ENCODE data around the gene MPPE1. TPM values are rescaled to one million over a fixed set of nuclear protein-coding genes. Genes with fewer than 3 reads are reported as not detected.

The MPPE1 gene
- total and polyA plus RNA-seq, 8 donors, result 39.8 to 68.0 (median 43.9) TPM

DNA sequence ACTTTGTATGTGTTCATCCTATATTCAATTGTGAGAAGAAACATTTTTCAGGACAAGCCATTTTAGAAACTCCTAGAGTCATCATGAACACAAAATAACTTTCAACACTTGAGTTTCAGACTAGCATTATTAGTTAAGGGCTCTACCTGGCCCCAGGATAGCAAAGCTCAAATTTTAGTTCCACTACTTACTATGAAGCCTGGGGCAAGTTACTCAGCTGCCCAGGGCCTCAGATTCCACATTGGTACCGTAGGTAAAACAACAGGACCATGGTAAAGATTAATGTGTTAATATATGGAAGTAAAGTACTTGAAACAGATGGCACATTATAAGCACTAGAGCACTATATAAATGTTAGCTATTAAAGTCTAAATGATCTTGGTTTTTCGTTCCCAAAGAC, 19.4 kb downstream of the MPPE1 start:
- Histone ChIP-seq H3K27ac (no peak overlapping the region), H3K4me1 (peaks cover 0 to 34% of the 10 kb centered on the region in 2 donors), H3K9me3 (no peaks in the 10 kb centered on the region), H3K27me3 (no peaks in the 10 kb centered on the region), H3K36me3 (peaks cover 0 to 91% of the 10 kb centered on the region in 2 donors), H3K4me3 (no peak overlapping the region)
- intact Hi-C loops (cut with DNase I), result no loop called here
- TF ChIP-seq, protein P1, sequence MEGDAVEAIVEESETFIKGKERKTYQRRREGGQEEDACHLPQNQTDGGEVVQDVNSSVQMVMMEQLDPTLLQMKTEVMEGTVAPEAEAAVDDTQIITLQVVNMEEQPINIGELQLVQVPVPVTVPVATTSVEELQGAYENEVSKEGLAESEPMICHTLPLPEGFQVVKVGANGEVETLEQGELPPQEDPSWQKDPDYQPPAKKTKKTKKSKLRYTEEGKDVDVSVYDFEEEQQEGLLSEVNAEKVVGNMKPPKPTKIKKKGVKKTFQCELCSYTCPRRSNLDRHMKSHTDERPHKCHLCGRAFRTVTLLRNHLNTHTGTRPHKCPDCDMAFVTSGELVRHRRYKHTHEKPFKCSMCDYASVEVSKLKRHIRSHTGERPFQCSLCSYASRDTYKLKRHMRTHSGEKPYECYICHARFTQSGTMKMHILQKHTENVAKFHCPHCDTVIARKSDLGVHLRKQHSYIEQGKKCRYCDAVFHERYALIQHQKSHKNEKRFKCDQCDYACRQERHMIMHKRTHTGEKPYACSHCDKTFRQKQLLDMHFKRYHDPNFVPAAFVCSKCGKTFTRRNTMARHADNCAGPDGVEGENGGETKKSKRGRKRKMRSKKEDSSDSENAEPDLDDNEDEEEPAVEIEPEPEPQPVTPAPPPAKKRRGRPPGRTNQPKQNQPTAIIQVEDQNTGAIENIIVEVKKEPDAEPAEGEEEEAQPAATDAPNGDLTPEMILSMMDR (IDR thresholded peaks at IDR 0.05), result no peak
- ATAC-seq (no peak), DNase-seq (no peak)

DNA sequence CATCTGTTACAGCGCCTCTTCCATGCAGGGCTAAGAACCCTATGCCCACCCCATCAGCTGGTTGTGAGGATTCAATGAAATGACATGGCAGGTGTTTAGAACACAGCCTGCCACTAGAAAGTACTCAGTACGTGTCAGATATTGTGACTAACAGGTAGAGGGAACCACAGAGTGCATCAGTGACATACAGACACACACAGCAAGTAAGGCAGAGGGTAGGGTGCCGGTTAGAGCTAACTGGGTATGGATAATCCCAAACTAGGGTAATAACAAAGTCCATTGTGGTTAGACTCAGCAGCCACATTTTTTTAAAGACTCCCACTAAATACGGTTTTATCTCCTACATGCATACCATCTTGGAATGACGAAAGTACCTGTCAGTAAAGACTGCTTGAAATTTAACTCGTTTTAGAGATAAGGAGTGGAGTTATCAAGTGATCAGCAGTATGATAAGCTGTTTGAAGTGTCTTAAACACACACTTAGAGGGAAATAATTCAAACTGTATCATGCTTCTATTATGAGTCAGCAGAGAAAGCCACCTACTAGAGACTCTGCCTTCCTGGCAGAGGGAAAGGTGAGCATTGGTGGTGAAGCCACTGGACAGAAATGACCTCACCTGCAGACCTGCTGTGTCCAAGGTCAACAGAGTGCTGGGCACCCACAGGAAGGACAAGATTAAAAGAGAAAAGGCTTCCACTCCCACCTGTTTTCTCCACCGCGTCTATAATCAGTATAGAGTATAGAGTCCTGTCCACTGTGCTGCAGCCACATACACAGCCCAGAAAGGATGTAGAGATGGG, 20.6 kb downstream of the MPPE1 start:
- Histone ChIP-seq H3K36me3 (peaks cover 0 to 85% of the 10 kb centered on the region in 2 donors), H3K27ac (peak overlapping the region in 1 of 2 donors; percentile 29), H3K9me3 (no peaks in the 10 kb centered on the region), H3K4me1 (peaks cover 0 to 34% of the 10 kb centered on the region in 2 donors), H3K27me3 (no peaks in the 10 kb centered on the region), H3K4me3 (no peak overlapping the region)
- ATAC-seq (peak; percentile 92), DNase-seq (no peak)
- intact Hi-C loops (cut with DNase I), result no loop called here
- TF ChIP-seq, protein P1 (IDR thresholded peaks at IDR 0.05), result no peak

DNA sequence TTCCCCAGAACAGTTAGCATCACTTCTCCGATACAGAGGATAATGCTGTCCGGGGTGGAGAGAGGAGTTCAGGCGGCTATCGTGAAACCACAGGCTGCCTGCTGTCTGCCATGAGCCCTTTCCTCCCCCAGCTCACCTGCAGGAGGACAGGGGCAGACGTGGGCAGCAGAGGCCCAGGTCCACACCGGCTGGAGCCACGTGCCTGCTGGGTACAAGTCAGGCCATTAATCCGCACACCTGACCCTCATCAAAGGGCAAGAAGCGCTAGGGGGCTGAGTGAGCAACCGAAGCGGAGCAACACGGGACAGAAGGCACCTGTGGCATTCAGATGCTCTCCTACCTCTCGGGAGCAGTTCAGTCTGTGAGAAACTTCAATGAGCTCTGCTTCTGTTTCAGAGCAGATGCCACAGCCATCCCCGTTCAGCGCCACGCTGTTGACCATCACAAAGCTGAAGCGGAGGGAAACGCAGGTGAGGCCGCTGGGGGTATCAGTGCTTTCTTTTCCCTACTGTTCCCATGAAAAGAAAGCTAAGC, 21.5 kb downstream of the MPPE1 start:
- Histone ChIP-seq H3K27me3 (no peaks in the 10 kb centered on the region), H3K27ac (no peak overlapping the region), H3K9me3 (no peaks in the 10 kb centered on the region), H3K4me1 (peaks cover 2 to 35% of the 10 kb centered on the region in 2 donors), H3K36me3 (peaks cover 0 to 79% of the 10 kb centered on the region in 2 donors), H3K4me3 (no peak overlapping the region)
- intact Hi-C loops (cut with DNase I), result no loop called here
- no peak for DNase-seq
- TF ChIP-seq, protein P1 (IDR thresholded peaks at IDR 0.05), result no peak
- ATAC-seq, result no peak

DNA sequence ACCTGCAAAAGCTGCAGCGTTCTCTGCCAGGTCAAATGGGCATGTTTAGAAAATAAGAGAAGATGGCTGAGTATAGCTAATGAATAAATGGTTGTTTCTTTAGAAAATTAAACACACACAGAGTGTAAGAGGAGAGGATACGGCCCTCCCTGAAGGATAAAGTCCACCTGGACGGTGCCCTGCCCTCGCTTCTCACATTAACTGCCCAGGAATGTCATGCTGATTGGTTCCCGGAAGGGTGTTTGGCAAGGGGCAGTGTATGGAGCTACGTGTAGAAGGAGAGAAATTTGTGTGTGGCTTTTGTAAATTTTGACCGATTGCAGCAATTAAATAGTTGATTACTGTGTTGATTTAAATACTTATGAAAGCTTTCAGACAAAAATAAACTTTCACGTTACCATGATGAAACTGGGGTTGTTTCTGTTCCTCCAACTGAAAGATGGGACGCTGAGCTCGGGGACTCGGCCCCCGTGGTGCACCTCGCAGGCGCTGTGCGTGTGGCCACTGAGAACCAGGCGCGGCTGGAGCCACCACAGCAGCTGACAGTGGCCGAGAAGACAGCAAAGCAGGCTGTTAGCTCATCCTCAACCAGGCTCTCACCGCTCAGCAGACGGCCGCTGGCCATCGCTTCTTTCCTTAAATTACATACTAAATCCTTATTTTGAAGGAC, 22.7 kb downstream of the MPPE1 start:
- DNase-seq, result peak in 1 of 4 donors; percentile 44
- Histone ChIP-seq H3K27me3 (no peaks in the 10 kb centered on the region), H3K4me3 (no peak overlapping the region), H3K36me3 (peaks cover 0 to 74% of the 10 kb centered on the region in 2 donors), H3K27ac (peak overlapping the region in 1 of 2 donors; percentile 80), H3K4me1 (peaks cover 2 to 39% of the 10 kb centered on the region in 2 donors), H3K9me3 (no peaks in the 10 kb centered on the region)
- intact Hi-C loops (cut with DNase I), result no loop called here
- ATAC-seq, result no peak
- TF ChIP-seq, protein P1 (IDR thresholded peaks at IDR 0.05), result no peak

Measured in left lung (tissue), 10 donors.